Endometrium (tissue), 2 donors: ENCODE results near the gene CCM2.

Experiments used
- FAIRE-seq: peaks from 2 replicates; lab custom pipeline; 2012; peaks lifted over from hg19 to GRCh38; lab: Jason Lieb, UNC
- donor health status: control.
- donor health status: control.

The CCM2 gene

GRCh38 chr7:44969049-44969700 lies 30.8 kb upstream of the CCM2 start:
- FAIRE-seq = no peak

GRCh38 chr7:44969701-44970522 lies 30.1 kb upstream of the CCM2 start:
- FAIRE-seq = no peak

GRCh38 chr7:44970523-44971051 lies 29.4 kb upstream of the CCM2 start:
- no peak for FAIRE-seq

- no peak for FAIRE-seq
Observed at GRCh38 chr7:44971188-44971901, 28.7 kb upstream of the CCM2 start.

- FAIRE-seq = no peak
Observed at GRCh38 chr7:44971902-44972441, 28.0 kb upstream of the CCM2 start.

GRCh38 chr7:44972562-44972961 lies 27.4 kb upstream of the CCM2 start:
- no peak for FAIRE-seq

GRCh38 chr7:44973610-44974401 lies 26.2 kb upstream of the CCM2 start:
- FAIRE-seq = no peak

- no peak for FAIRE-seq
Observed at GRCh38 chr7:44974549-44974948, 25.5 kb upstream of the CCM2 start.

GRCh38 chr7:44975331-44976039 lies 24.5 kb upstream of the CCM2 start:
- no peak for FAIRE-seq

GRCh38 chr7:44976040-44976745 lies 23.8 kb upstream of the CCM2 start:
- FAIRE-seq = no peak

- FAIRE-seq = no peak
Observed at GRCh38 chr7:44976746-44977196, 23.2 kb upstream of the CCM2 start.

GRCh38 chr7:44977304-44977958 lies 22.6 kb upstream of the CCM2 start:
- FAIRE-seq = no peak

GRCh38 chr7:44977959-44978335 lies 22.1 kb upstream of the CCM2 start:
- FAIRE-seq = no peak

- FAIRE-seq = no peak
Observed at GRCh38 chr7:44978511-44979366, 21.3 kb upstream of the CCM2 start, which contains the start of gene MYO1G. MYO1G (minus strand) TSS chr7:44979015; CDS start chr7:44978961, 54 bp downstream.

GRCh38 chr7:44979481-44980392 lies 20.3 kb upstream of the CCM2 start:
- FAIRE-seq = no peak

- FAIRE-seq = no peak
Observed at GRCh38 chr7:44980393-44981034, 19.5 kb upstream of the CCM2 start.
